Activated T-helper 17 cell treated with anti-CD3 and anti-CD28 coated beads, Interleukin-2, amount 50 U/mL, for 72 hours (primary cell): ENCODE results near the gene SGMS1. TPM values are rescaled to one million over a fixed set of nuclear protein-coding genes. Genes with fewer than 3 reads are reported as not detected.
A peak's percentile ranks its signal among the peaks of the same experiment; 100 is the strongest.
"Not testable (repeated sequence)": the region's sequence is repeated elsewhere in the genome, so short reads cannot be mapped to it uniquely, and the experiment has no call there.

ENCODE experiments used
- ATAC-seq: fragments of 150-1000 bp; cut with Tn5 transposase; replicated peaks from 2 replicates; pipeline ENCODE4 v1.10.0; 2021; ENCODE audit warnings: mild to moderate bottlenecking, moderate library complexity
- H3K27ac Mint-ChIP-seq: one replicate; pipeline ENCODE4 v1.8.0; 2022; ENCODE audit warnings: mixed read lengths
- H3K27me3 Mint-ChIP-seq: one replicate; pipeline ENCODE4 v1.8.0; 2022; ENCODE audit warnings: mixed read lengths
- H3K36me3 Mint-ChIP-seq: one replicate; pipeline ENCODE4 v1.8.0; 2022; ENCODE audit warnings: low read depth, mild to moderate bottlenecking, mixed read lengths
- H3K4me1 Mint-ChIP-seq: one replicate; pipeline ENCODE4 v1.8.0; 2022; ENCODE audit warnings: mixed read lengths
- H3K4me3 Mint-ChIP-seq: one replicate; pipeline ENCODE4 v1.8.0; 2022; ENCODE audit warnings: mild to moderate bottlenecking, mixed read lengths
- H3K9me3 Mint-ChIP-seq: one replicate; pipeline ENCODE4 v1.8.0; 2022; ENCODE audit warnings: mixed read lengths
- total RNA-seq, 2 donors: library from RNA; stranded (reverse); gene quantifications; one replicate each; pipeline ENCODE4 v1.2.3, GENCODE V29; 2022

Gene SGMS1
- total RNA-seq, 2 donors from 2014 or later: 13.4 to 22.4 TPM

DNA sequence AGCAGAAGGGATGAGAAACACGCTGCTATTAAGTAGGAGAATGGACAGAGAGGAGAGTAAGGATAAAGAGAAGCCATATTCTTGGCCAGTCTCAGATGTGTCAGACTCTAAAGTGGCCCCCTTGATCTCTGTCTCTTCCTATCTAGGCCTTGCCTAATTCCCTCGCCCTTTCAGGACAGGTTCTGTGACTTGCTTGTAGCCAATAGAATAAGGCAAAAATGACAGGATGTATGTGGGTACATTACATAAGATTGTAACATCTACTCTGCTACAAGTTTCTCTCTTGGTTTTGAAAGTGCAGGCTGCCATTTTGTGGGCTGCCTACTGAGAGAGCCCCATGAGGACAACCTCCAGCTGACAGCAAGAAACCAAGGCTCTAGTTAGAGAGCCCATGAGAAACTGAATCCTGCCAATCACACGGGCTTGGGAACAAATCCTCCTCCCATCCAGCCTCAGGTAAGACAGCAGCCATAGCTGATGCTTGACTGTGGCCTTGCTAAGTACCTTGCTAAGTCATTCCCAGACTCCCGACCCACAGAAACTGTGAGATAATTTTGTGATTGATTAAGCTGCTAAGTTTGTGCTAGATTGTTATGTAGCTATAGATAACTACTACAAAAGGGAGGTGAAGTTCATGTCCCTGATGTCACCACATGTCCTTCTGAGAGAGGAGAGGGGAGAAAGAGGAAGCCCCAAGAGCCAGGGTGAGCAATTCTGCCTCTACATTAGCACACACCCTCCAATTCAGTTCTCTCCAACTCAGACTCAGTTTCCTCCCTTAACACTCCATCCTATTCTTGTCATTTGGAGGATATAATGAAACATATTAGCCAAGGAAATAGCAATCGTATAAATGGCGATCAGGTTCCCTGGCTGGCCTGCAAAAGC lies 185.5 kb downstream of the SGMS1 start:
- no peak overlapping the region for H3K4me3 Mint-ChIP-seq
- no peak overlapping the region for H3K27ac Mint-ChIP-seq
- H3K27me3 Mint-ChIP-seq: no peaks in the 10 kb centered on the region
- peaks cover 11% of the 10 kb centered on the region for H3K4me1 Mint-ChIP-seq
- no peak for ATAC-seq
- H3K9me3 Mint-ChIP-seq: no peaks in the 10 kb centered on the region
- H3K36me3 Mint-ChIP-seq: peaks cover 12% of the 10 kb centered on the region

DNA sequence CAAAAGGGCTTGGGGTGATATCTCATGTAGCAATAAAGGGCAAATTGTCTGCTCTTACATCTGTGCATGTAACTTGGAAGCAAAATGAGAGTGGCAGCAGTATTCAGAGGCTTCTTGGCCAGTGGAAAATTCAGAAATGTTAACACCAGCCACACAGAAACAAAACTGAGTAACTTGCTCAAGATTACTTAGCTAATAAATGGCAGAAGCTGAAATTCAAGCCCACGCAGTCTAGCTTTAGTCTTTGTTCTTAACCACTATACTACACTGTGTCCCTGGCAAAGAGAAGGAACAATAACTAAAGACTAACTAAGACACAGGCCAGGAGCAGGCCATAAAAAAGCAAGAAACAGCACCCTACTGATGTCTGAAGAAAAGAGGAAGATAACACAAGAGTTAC lies 186.5 kb downstream of the SGMS1 start:
- H3K4me3 Mint-ChIP-seq: no peak overlapping the region
- no peak for ATAC-seq
- no peak overlapping the region for H3K27ac Mint-ChIP-seq
- no peaks in the 10 kb centered on the region for H3K9me3 Mint-ChIP-seq
- H3K27me3 Mint-ChIP-seq: no peaks in the 10 kb centered on the region
- peaks cover 19% of the 10 kb centered on the region for H3K4me1 Mint-ChIP-seq
- H3K36me3 Mint-ChIP-seq: peaks cover 22% of the 10 kb centered on the region

DNA sequence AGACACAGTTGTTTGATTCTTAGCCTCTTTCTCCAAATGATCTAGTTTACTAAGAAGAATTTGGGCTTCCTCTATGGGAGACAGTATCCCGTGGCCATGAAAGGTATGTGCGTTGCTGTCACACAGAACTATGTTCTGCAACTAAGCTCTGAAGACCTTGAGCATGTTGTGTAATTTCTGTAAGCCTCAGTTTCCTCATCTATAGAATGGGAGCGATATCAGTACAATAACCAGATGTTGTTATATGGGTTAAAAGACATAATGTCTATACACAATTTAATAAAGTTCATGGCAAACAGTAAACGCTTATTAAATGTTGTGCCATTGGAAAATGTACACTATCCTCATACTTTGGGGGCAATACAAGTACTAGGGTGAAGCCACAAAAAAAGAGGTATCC lies 187.0 kb downstream of the SGMS1 start:
- H3K4me1 Mint-ChIP-seq: peaks cover 23% of the 10 kb centered on the region

DNA sequence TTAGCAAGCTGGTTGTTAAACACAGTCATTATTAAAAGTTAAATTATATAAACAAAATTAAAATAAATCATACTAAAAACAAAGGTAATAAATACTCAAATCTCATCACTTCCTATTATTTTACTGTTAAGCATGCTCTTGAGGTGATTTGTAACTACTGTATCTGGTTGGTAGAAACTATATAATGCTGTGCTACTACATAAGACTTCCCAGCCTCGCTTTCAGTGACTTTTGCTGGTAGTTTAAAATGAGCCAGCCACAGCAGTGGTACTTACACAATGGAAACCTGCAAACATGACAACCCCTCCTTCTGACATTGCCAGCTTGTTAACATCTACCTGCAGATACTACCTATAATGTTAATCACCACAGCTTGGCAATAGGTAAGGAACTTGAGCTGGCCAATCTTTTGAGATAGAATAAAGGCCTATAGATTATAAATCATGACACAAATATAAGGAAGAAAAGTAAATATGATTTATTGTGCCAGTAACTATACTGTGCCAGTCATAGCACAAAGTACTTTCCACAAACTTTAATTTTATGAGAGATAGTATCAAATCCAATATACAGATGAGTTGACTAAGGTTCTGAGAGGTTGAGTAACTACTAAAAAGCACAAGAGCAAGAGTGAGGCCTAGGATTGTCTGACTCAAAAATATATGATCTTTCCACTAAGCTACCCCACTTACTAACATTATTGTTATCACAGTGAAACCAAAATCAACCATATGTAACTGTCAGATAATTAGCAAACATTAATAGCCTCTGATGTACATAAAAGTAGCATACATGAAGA lies 191.3 kb downstream of the SGMS1 start:
- H3K4me3 Mint-ChIP-seq: peak overlapping the region; percentile 66
- no peaks in the 10 kb centered on the region for H3K27me3 Mint-ChIP-seq
- peaks cover 29% of the 10 kb centered on the region for H3K36me3 Mint-ChIP-seq
- peak overlapping the region; percentile 88 for H3K27ac Mint-ChIP-seq
- H3K9me3 Mint-ChIP-seq: no peaks in the 10 kb centered on the region
- peaks cover 20% of the 10 kb centered on the region for H3K4me1 Mint-ChIP-seq
- ATAC-seq: peak; percentile 80

More for the DNA sequence above, 187.0 kb downstream of the SGMS1 start:
- no peak overlapping the region for H3K27ac Mint-ChIP-seq
- H3K27me3 Mint-ChIP-seq: no peaks in the 10 kb centered on the region
- H3K36me3 Mint-ChIP-seq: peaks cover 26% of the 10 kb centered on the region
- H3K4me3 Mint-ChIP-seq: no peak overlapping the region
- no peaks in the 10 kb centered on the region for H3K9me3 Mint-ChIP-seq
- ATAC-seq: no peak

DNA sequence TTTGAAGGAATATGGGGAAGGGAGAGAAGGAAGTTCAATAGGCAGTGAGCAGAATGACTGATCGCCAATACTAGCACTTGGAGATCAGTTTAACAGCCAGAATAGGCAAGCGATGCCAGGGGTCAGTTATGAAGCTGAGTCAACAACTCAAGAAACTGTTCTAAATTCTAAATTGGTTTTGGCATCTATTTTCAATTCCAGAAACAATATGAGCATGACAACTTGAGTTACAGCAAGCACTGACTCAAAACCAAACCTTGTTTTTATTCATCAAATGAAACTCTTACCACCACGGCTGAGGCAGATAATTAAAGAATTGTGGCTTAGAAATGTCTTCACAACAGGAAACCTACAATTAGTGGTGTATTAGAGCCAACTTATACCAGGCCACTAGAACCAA lies 192.0 kb downstream of the SGMS1 start:
- Mint-ChIP-seq H3K4me3 (peak overlapping the region; percentile 66), H3K9me3 (no peaks in the 10 kb centered on the region), H3K27ac (peak overlapping the region; percentile 88), H3K4me1 (peaks cover 17% of the 10 kb centered on the region), H3K27me3 (no peaks in the 10 kb centered on the region), H3K36me3 (peaks cover 29% of the 10 kb centered on the region)
- ATAC-seq: peak; percentile 75

DNA sequence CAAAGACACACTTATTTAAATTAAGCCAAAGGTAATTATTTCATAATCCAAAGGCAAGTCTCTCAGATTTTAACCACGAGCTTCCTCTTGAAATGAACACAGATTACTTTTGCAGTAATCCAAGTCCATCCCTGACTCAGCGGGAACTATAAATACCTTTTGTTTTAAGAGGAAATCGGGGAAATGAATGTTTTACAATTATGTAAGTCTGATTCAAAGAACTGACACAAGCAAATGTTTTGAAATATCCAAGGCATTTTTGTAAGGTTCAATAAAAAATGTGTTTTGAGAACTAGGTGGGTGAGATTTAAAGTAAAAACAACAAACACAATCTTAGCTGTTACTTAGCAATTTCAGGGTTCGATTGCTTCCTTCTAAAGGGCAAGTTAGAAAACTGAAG lies 192.6 kb downstream of the SGMS1 start:
- H3K27me3 Mint-ChIP-seq: no peaks in the 10 kb centered on the region
- no peaks in the 10 kb centered on the region for H3K9me3 Mint-ChIP-seq
- peak overlapping the region; percentile 66 for H3K4me3 Mint-ChIP-seq
- peak overlapping the region; percentile 88 for H3K27ac Mint-ChIP-seq
- peaks cover 29% of the 10 kb centered on the region for H3K36me3 Mint-ChIP-seq
- ATAC-seq: no peak
- H3K4me1 Mint-ChIP-seq: peaks cover 23% of the 10 kb centered on the region

DNA sequence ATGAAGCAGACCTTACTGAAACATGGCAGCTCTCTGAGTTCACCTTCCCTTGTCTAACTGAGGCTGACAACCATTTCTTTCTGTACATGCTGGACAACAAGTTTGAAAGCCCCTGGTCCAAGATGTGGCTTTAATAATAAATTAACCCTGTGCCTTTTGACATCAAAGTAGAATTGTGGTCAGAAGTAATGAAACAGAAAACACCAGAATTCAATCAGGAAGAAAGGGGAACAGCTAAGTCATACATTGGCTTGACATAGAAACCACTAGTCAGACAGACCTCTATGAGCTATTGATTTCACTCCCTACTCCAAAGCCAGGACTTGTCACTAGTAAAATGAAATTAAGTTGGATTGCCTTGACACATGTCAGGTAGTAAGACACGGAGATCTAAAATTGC lies 197.3 kb downstream of the SGMS1 start:
- Mint-ChIP-seq H3K4me3 (no peak overlapping the region), H3K9me3 (no peaks in the 10 kb centered on the region), H3K4me1 (peaks cover 12% of the 10 kb centered on the region), H3K36me3 (no peaks in the 10 kb centered on the region), H3K27me3 (no peaks in the 10 kb centered on the region), H3K27ac (no peak overlapping the region)
- peak; percentile 87 for ATAC-seq

- H3K4me3 Mint-ChIP-seq, H3K36me3 Mint-ChIP-seq, H3K27me3 Mint-ChIP-seq, H3K27ac Mint-ChIP-seq, H3K9me3 Mint-ChIP-seq, ATAC-seq: not testable (repeated sequence)
- peaks cover 16% of the 10 kb centered on the region for H3K4me1 Mint-ChIP-seq
Measured at GRCh38 chr10:50425215-50425614, 198.5 kb downstream of the SGMS1 start.

DNA sequence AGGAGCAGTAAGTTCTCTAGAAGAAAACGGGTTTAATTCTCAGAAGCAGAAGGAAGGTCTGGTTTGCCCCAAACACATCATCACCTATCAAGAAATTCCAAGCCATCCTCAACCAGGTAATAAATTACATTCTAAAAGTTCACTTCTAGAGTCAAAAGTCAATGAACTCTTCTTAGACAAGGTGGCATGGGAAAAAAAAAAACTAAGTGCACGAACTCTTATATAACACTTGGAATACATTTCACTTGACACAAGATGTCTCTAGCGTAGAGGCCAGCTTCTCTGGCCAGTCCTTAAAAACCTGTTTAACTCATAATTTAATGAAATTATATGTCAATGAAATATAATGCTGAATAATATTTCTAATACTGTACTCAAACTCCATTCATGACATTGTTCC lies 200.3 kb downstream of the SGMS1 start:
- Mint-ChIP-seq H3K4me1 (peaks cover 16% of the 10 kb centered on the region), H3K9me3 (no peaks in the 10 kb centered on the region), H3K27ac (no peak overlapping the region), H3K36me3 (no peaks in the 10 kb centered on the region), H3K4me3 (no peak overlapping the region), H3K27me3 (no peaks in the 10 kb centered on the region)
- no peak for ATAC-seq

GRCh38 chr10:50422259-50422658 lies 201.5 kb downstream of the SGMS1 start:
- H3K27me3 Mint-ChIP-seq: no peaks in the 10 kb centered on the region
- no peak overlapping the region for H3K4me3 Mint-ChIP-seq
- H3K9me3 Mint-ChIP-seq: no peaks in the 10 kb centered on the region
- H3K27ac Mint-ChIP-seq: no peak overlapping the region
- no peak for ATAC-seq
- peaks cover 21% of the 10 kb centered on the region for H3K4me1 Mint-ChIP-seq
- no peaks in the 10 kb centered on the region for H3K36me3 Mint-ChIP-seq

GRCh38 chr10:50421026-50421719 lies 202.6 kb downstream of the SGMS1 start:
- ATAC-seq: peak; percentile 27
- Mint-ChIP-seq H3K27ac (no peak overlapping the region), H3K36me3 (no peaks in the 10 kb centered on the region), H3K9me3 (no peaks in the 10 kb centered on the region), H3K4me3 (no peak overlapping the region), H3K4me1 (peaks cover 19% of the 10 kb centered on the region), H3K27me3 (no peaks in the 10 kb centered on the region)

DNA sequence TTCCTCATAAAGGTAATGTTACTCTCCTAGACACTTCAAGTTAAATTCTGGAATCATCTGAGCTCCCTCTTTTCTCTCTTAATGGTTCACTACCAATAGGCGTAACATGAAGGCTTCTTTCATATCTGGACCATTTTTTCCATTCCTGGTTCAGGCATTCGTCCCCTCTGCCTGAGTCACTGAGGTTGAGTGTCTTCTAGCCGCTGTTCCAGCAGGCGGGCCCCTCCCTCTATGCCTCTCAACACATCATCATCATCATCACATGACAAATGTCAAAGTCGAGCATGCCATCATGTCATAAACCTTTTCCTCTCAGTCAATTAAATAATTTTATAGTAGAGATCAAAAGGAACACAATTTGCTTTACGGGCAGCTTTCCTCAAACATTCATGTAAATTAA lies 203.6 kb downstream of the SGMS1 start:
- Mint-ChIP-seq H3K9me3 (no peaks in the 10 kb centered on the region), H3K36me3 (no peaks in the 10 kb centered on the region), H3K4me1 (peaks cover 19% of the 10 kb centered on the region), H3K4me3 (no peak overlapping the region), H3K27ac (no peak overlapping the region), H3K27me3 (no peaks in the 10 kb centered on the region)
- no peak for ATAC-seq

GRCh38 chr10:50419756-50420155 lies 204.0 kb downstream of the SGMS1 start:
- Mint-ChIP-seq H3K9me3 (no peaks in the 10 kb centered on the region), H3K27me3 (no peaks in the 10 kb centered on the region), H3K36me3 (no peaks in the 10 kb centered on the region), H3K27ac (no peak overlapping the region), H3K4me1 (peaks cover 19% of the 10 kb centered on the region), H3K4me3 (no peak overlapping the region)
- no peak for ATAC-seq

DNA sequence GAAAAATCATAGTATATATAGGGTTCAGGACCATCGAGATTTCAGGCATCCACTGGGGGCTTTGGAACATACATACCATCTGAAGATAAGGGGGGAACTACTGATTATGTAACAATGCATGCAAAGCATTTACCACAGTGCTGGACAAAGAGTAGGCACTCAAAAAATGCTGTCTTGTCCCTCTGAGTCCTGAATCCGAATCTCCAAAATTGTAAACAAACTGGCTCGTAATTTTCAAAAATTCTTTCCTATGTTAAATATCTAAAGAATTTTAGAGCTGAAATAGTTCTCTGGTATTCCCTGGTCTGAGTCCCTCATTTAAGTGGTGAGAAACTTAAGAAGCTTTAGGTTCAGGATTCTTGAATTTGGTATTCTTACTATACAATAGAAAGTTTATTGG lies 204.7 kb downstream of the SGMS1 start:
- H3K9me3 Mint-ChIP-seq: no peaks in the 10 kb centered on the region
- H3K27me3 Mint-ChIP-seq: no peaks in the 10 kb centered on the region
- ATAC-seq: no peak

More for the DNA sequence above, 204.7 kb downstream of the SGMS1 start:
- Mint-ChIP-seq H3K4me1 (peaks cover 19% of the 10 kb centered on the region), H3K4me3 (peak overlapping the region; percentile 80), H3K27ac (no peak overlapping the region), H3K36me3 (no peaks in the 10 kb centered on the region)
